ENCODE data around the gene STAMBPL1.

DNA sequence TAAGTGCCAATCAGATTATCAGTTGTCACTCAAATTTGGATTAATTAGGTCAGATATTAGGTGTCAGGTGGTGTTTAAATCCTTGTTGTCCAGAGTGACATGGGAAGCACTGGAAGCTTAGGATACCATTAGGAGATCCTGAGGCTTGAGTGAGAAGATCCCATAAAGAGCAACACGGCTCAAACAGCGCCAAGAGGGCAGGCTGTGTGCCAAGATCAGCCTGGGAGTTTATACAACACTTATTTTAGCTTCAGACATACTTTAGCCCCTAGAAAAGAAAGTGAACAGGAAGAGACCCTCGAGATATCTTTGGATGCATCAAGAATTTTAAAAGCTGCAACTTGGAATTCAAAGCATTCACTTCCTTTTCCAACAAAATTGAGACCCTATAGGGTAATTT lies 86.8 kb downstream of the STAMBPL1 start:
- TF ChIP-seq, protein P1, sequence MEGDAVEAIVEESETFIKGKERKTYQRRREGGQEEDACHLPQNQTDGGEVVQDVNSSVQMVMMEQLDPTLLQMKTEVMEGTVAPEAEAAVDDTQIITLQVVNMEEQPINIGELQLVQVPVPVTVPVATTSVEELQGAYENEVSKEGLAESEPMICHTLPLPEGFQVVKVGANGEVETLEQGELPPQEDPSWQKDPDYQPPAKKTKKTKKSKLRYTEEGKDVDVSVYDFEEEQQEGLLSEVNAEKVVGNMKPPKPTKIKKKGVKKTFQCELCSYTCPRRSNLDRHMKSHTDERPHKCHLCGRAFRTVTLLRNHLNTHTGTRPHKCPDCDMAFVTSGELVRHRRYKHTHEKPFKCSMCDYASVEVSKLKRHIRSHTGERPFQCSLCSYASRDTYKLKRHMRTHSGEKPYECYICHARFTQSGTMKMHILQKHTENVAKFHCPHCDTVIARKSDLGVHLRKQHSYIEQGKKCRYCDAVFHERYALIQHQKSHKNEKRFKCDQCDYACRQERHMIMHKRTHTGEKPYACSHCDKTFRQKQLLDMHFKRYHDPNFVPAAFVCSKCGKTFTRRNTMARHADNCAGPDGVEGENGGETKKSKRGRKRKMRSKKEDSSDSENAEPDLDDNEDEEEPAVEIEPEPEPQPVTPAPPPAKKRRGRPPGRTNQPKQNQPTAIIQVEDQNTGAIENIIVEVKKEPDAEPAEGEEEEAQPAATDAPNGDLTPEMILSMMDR (IDR thresholded peaks at IDR 0.05; ENCODE audit: low read depth, low read length, poor library complexity, severe bottlenecking): no peak
- TF ChIP-seq EZH2phosphoT487 (IDR thresholded peaks at IDR 0.05; ENCODE audit: borderline replicate concordance, low read length): no peak
